Ascending aorta (tissue), 2 donors: ENCODE results near the gene FOXC1. TPM values are rescaled to one million over a fixed set of nuclear protein-coding genes. Genes with fewer than 3 reads are reported as not detected.

Experiments used
- DNase-seq, 2 donors: peaks; one replicate each; pipeline ENCODE4 v3.0.0-alpha.2; 2019; ENCODE audit warnings: low spot score in 2 of 2
- H3K27ac ChIP-seq, 2 donors: fragments of 200-600 bp; sonication (generic); one replicate each; pipeline ENCODE4 v1.5.1; 2016 to 2017; ENCODE audit warnings: mild to moderate bottlenecking in 1 of 2
- H3K27me3 ChIP-seq: fragments of 200-600 bp; sonication (generic); one replicate; pipeline ENCODE4 v1.5.1; 2017
- H3K36me3 ChIP-seq, 2 donors: fragments of 200-600 bp; sonication (generic); one replicate each; pipeline ENCODE4 v1.5.1; 2016
- H3K4me1 ChIP-seq, 2 donors: fragments of 200-600 bp; sonication (generic); one replicate each; pipeline ENCODE4 v1.5.1; 2016 to 2017; ENCODE audit warnings: mild to moderate bottlenecking in 1 of 2
- H3K4me3 ChIP-seq, 2 donors: fragments of 200-600 bp; sonication (generic); one replicate each; pipeline ENCODE4 v1.5.1; 2016 to 2017; ENCODE audit warnings: mild to moderate bottlenecking in 1 of 2
- H3K9me3 ChIP-seq, 2 donors: fragments of 200-600 bp; sonication (generic); one replicate each; pipeline ENCODE4 v1.5.1; 2016
- intact Hi-C: fragments of 100-400 bp; cut with DNase I; formaldehyde crosslinking; loops from one replicate; pipeline ENCODE4 v1.15.1; 2023
- total RNA-seq: library from RNA; depleted of rRNA; stranded (reverse); fragments of >200 nt; gene quantifications from one replicate; pipeline ENCODE4 v1.1.0, GENCODE V29; 2016
- TF ChIP-seq, protein P1 (sequence below), 3 experiments: fragments of 200-600 bp in 2 of 3; fragments of 450-650 bp in 1 of 3; sonication (generic) in 2 of 3; IDR thresholded peaks; one replicate each; pipeline ENCODE4 v1.5.1; 2016 to 2019; ENCODE audit warnings: antibody characterized with exemption in 3 of 3, mild to moderate bottlenecking in 1 of 3, moderate library complexity in 1 of 3

FOXC1 gene
- total RNA-seq, 1 donor from 2014 or later = 125 TPM

DNA sequence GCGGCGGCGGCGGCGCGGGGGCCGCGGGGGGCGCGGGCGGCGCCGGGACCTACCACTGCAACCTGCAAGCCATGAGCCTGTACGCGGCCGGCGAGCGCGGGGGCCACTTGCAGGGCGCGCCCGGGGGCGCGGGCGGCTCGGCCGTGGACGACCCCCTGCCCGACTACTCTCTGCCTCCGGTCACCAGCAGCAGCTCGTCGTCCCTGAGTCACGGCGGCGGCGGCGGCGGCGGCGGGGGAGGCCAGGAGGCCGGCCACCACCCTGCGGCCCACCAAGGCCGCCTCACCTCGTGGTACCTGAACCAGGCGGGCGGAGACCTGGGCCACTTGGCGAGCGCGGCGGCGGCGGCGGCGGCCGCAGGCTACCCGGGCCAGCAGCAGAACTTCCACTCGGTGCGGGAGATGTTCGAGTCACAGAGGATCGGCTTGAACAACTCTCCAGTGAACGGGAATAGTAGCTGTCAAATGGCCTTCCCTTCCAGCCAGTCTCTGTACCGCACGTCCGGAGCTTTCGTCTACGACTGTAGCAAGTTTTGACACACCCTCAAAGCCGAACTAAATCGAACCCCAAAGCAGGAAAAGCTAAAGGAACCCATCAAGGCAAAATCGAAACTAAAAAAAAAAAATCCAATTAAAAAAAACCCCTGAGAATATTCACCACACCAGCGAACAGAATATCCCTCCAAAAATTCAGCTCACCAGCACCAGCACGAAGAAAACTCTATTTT lies 2.0 kb downstream of the FOXC1 start:
- Histone ChIP-seq H3K36me3 (peaks cover 37 to 52% of the 10 kb centered on the region in 2 donors), H3K27me3 (no peaks in the 10 kb centered on the region), H3K9me3 (no peaks in the 10 kb centered on the region), H3K4me3 (peak overlapping the region; percentile 91 to 94), H3K27ac (peak overlapping the region; percentile 96 to 100), H3K4me1 (no peaks in the 10 kb centered on the region)
- intact Hi-C loops = no loop called here
- DNase-seq = peak in 1 of 2 donors; percentile 64
- TF ChIP-seq, protein P1, sequence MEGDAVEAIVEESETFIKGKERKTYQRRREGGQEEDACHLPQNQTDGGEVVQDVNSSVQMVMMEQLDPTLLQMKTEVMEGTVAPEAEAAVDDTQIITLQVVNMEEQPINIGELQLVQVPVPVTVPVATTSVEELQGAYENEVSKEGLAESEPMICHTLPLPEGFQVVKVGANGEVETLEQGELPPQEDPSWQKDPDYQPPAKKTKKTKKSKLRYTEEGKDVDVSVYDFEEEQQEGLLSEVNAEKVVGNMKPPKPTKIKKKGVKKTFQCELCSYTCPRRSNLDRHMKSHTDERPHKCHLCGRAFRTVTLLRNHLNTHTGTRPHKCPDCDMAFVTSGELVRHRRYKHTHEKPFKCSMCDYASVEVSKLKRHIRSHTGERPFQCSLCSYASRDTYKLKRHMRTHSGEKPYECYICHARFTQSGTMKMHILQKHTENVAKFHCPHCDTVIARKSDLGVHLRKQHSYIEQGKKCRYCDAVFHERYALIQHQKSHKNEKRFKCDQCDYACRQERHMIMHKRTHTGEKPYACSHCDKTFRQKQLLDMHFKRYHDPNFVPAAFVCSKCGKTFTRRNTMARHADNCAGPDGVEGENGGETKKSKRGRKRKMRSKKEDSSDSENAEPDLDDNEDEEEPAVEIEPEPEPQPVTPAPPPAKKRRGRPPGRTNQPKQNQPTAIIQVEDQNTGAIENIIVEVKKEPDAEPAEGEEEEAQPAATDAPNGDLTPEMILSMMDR (IDR thresholded peaks at IDR 0.05) = no peak

GRCh38 chr6:1612299-1612973 lies 2.7 kb downstream of the FOXC1 start:
- no peaks in the 10 kb centered on the region for H3K27me3 ChIP-seq
- H3K4me3 ChIP-seq = peak overlapping the region; percentile 91 to 94
- intact Hi-C loops = no loop called here
- H3K4me1 ChIP-seq = peaks cover 0 to 4% of the 10 kb centered on the region in 2 donors
- peak overlapping the region; percentile 96 to 100 for H3K27ac ChIP-seq
- DNase-seq = no peak
- TF ChIP-seq, protein P1 (IDR thresholded peaks at IDR 0.05) = no peak
- peaks cover 37 to 52% of the 10 kb centered on the region in 2 donors for H3K36me3 ChIP-seq
- no peaks in the 10 kb centered on the region for H3K9me3 ChIP-seq

- Histone ChIP-seq H3K36me3 (peaks cover 37 to 52% of the 10 kb centered on the region in 2 donors), H3K4me1 (peaks cover 0 to 4% of the 10 kb centered on the region in 2 donors), H3K27me3 (no peaks in the 10 kb centered on the region), H3K9me3 (no peaks in the 10 kb centered on the region), H3K4me3 (peak overlapping the region; percentile 91 to 94), H3K27ac (peak overlapping the region; percentile 96 to 100)
- TF ChIP-seq, protein P1 (IDR thresholded peaks at IDR 0.05) = no peak
- intact Hi-C loops = no loop called here
- peak in 1 of 2 donors; percentile 60 for DNase-seq
Observed at GRCh38 chr6:1612974-1613306, 3.2 kb downstream of the FOXC1 start.

GRCh38 chr6:1613346-1613687 lies 3.6 kb downstream of the FOXC1 start:
- Histone ChIP-seq H3K9me3 (no peaks in the 10 kb centered on the region), H3K36me3 (peaks cover 37 to 52% of the 10 kb centered on the region in 2 donors), H3K27me3 (no peaks in the 10 kb centered on the region), H3K4me3 (peak overlapping the region; percentile 91 to 94), H3K4me1 (peaks cover 0 to 7% of the 10 kb centered on the region in 2 donors), H3K27ac (peak overlapping the region; percentile 96 to 100)
- intact Hi-C loops = no loop called here
- TF ChIP-seq, protein P1 (IDR thresholded peaks at IDR 0.05) = no peak
- DNase-seq = no peak

- no peaks in the 10 kb centered on the region for H3K27me3 ChIP-seq
- peaks cover 0 to 8% of the 10 kb centered on the region in 2 donors for H3K4me1 ChIP-seq
- peak overlapping the region; percentile 91 to 94 for H3K4me3 ChIP-seq
- intact Hi-C loops = no loop called here
- DNase-seq = peak in 1 of 2 donors; percentile 64
- peak overlapping the region; percentile 96 to 100 for H3K27ac ChIP-seq
- H3K36me3 ChIP-seq = peaks cover 37 to 52% of the 10 kb centered on the region in 2 donors
- H3K9me3 ChIP-seq = no peaks in the 10 kb centered on the region
- TF ChIP-seq, protein P1 (IDR thresholded peaks at IDR 0.05) = no peak
Observed at GRCh38 chr6:1613688-1614447, 4.2 kb downstream of the FOXC1 start.
